HEK293T (cell line): ENCODE data around the gene PEAK1.

Source experiments
- CTCF ChIA-PET: fragments of 350-600 bp; formaldehyde crosslinking; extraction: SDS; loops from one replicate; lab custom pipeline; 2021; ENCODE audit warnings: antibody characterized with exemption, inconsistent platforms; lab: Yijun Ruan, JAX
- POLR2A ChIA-PET: fragments of 350-600 bp; formaldehyde crosslinking; extraction: SDS; loops from one replicate; lab custom pipeline; 2020; ENCODE audit warnings: antibody characterized with exemption, inconsistent platforms; lab: Yijun Ruan, JAX
- DNase-seq: peaks from one replicate; pipeline ENCODE4 v3.0.0; 2012; ENCODE audit warnings: mixed read lengths; ENCODE audit errors: extremely low spot score
- ARNT ChIP-seq: fragments of 450-650 bp; IDR thresholded peaks from 2 replicates; pipeline ENCODE4 v1.6.1; 2017; ENCODE audit warnings: mild to moderate bottlenecking
- BHLHE40 ChIP-seq: fragments of 450-650 bp; IDR thresholded peaks from 2 replicates; pipeline ENCODE4 v1.6.1; 2016; ENCODE audit warnings: mild to moderate bottlenecking, moderate library complexity, borderline replicate concordance
- CTBP1 ChIP-seq: fragments of 450-650 bp; IDR thresholded peaks from 2 replicates; pipeline ENCODE4 v1.6.1; 2016; ENCODE audit warnings: borderline replicate concordance
- ELF4 ChIP-seq: fragments of 450-650 bp; IDR thresholded peaks from 2 replicates; pipeline ENCODE4 v1.6.1; 2017; ENCODE audit warnings: antibody characterized with exemption
- FOXA1 ChIP-seq: fragments of 450-650 bp; IDR thresholded peaks from 2 replicates; pipeline ENCODE4 v1.6.1; 2016; ENCODE audit warnings: mild to moderate bottlenecking
- FOXK2 ChIP-seq: fragments of 450-650 bp; IDR thresholded peaks from 2 replicates; pipeline ENCODE4 v1.6.1; 2016; ENCODE audit warnings: mild to moderate bottlenecking
- FOXM1 ChIP-seq: fragments of 450-650 bp; IDR thresholded peaks from 2 replicates; pipeline ENCODE4 v1.6.1; 2017; ENCODE audit warnings: mild to moderate bottlenecking, borderline replicate concordance
- HDGF ChIP-seq: fragments of 450-650 bp; IDR thresholded peaks from 2 replicates; pipeline ENCODE4 v1.6.1; 2017; ENCODE audit warnings: antibody characterized with exemption, borderline replicate concordance
- L3MBTL2 ChIP-seq: fragments of 450-650 bp; conservative IDR thresholded peaks from 2 replicates; pipeline ENCODE4 v1.6.1; 2016; ENCODE audit warnings: mild to moderate bottlenecking
- LEF1 ChIP-seq: fragments of 450-650 bp; IDR thresholded peaks from 2 replicates; pipeline ENCODE4 v1.6.1; 2017; ENCODE audit warnings: mild to moderate bottlenecking, borderline replicate concordance
- NFRKB ChIP-seq: fragments of 450-650 bp; IDR thresholded peaks from 2 replicates; pipeline ENCODE4 v1.6.1; 2016; ENCODE audit warnings: mild to moderate bottlenecking, moderate library complexity
- SP1 ChIP-seq: fragments of 450-650 bp; IDR thresholded peaks from 2 replicates; pipeline ENCODE4 v1.6.1; 2017
- SUZ12 ChIP-seq: fragments of 450-650 bp; IDR thresholded peaks from 2 replicates; pipeline ENCODE4 v1.6.1; 2016; ENCODE audit warnings: mild to moderate bottlenecking
- TARDBP ChIP-seq: fragments of 450-650 bp; IDR thresholded peaks from 2 replicates; pipeline ENCODE4 v1.6.1; 2016
- ZNF384 ChIP-seq: fragments of 450-650 bp; IDR thresholded peaks from 2 replicates; pipeline ENCODE4 v1.6.1; 2016
- TF ChIP-seq, protein P1 (sequence below): fragments of 450-650 bp; IDR thresholded peaks from 2 replicates; pipeline ENCODE4 v1.6.1; 2016

PEAK1 gene

GRCh38 chr15:77201665-77202064, 218.2 kb downstream of the PEAK1 start:
- POLR2A ChIA-PET = no interaction called here
- DNase-seq = no peak
- CTCF ChIA-PET = interaction anchor here (1.2 kb wide), 1 partner anchor 15 kb away, joined by 8 read pairs; no protein-coding TSS in a partner anchor

DNA sequence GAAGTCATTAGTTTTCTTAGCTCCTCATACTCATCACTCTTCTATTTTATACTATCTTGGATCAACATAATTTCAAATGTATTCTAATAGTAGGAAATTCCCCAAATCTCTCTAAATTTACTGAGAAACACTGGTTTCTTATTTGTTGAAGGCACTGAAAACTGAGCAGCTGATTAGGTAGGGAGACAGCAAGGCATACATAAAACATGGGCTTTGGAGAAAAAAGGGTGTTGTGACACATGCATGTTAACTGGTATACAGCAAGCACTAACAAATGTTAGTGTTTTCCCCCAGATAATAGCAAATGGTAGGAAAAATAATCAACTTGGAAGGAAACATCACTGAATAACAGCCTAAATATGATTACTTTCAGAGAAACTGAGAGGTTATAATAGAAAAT, 223.5 kb downstream of the PEAK1 start:
- POLR2A ChIA-PET = no interaction called here
- TF ChIP-seq SP1 = no peak
- TF ChIP-seq CTBP1 = no peak
- no peak for TF ChIP-seq NFRKB
- TF ChIP-seq FOXK2 = no peak
- TF ChIP-seq, protein P1, sequence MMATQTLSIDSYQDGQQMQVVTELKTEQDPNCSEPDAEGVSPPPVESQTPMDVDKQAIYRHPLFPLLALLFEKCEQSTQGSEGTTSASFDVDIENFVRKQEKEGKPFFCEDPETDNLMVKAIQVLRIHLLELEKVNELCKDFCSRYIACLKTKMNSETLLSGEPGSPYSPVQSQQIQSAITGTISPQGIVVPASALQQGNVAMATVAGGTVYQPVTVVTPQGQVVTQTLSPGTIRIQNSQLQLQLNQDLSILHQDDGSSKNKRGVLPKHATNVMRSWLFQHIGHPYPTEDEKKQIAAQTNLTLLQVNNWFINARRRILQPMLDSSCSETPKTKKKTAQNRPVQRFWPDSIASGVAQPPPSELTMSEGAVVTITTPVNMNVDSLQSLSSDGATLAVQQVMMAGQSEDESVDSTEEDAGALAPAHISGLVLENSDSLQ = no peak
- no peak for TF ChIP-seq ARNT
- no peak for TF ChIP-seq ZNF384
- no peak for TF ChIP-seq LEF1
- TF ChIP-seq BHLHE40 = no peak
- TF ChIP-seq FOXA1 = no peak
- TF ChIP-seq L3MBTL2 = no peak
- TF ChIP-seq FOXM1 = no peak
- no peak for TF ChIP-seq ELF4
- no peak for TF ChIP-seq HDGF
- TF ChIP-seq TARDBP = no peak
- TF ChIP-seq SUZ12 = no peak
- no peak for DNase-seq
- CTCF ChIA-PET = no interaction called here

More at GRCh38 chr15:77201665-77202064, 218.2 kb downstream of the PEAK1 start:
- TF ChIP-seq FOXM1 = no peak
- TF ChIP-seq L3MBTL2 = no peak
- no peak for TF ChIP-seq HDGF
- no peak for TF ChIP-seq ZNF384
- no peak for TF ChIP-seq TARDBP
- no peak for TF ChIP-seq LEF1
- no peak for TF ChIP-seq CTBP1
- no peak for TF ChIP-seq SUZ12
- TF ChIP-seq FOXK2 = no peak
- no peak for TF ChIP-seq ARNT
- TF ChIP-seq SP1 = no peak
- TF ChIP-seq ELF4 = no peak
- TF ChIP-seq NFRKB = no peak
- no peak for TF ChIP-seq FOXA1
- TF ChIP-seq, protein P1 = no peak
- TF ChIP-seq BHLHE40 = no peak

- CTCF ChIA-PET = interaction anchor here (0.9 kb wide), 1 partner anchor 51 kb away, joined by 4 read pairs; no protein-coding TSS in a partner anchor
- TF ChIP-seq LEF1 (no peak), NFRKB (no peak), FOXA1 (no peak), HDGF (no peak), FOXK2 (no peak), ELF4 (no peak), BHLHE40 (no peak), SP1 (no peak), SUZ12 (no peak)
- TF ChIP-seq, protein P1 = no peak
- no peak for DNase-seq
- POLR2A ChIA-PET = no interaction called here
Measured at GRCh38 chr15:77195586-77195985, 224.3 kb downstream of the PEAK1 start.

DNA sequence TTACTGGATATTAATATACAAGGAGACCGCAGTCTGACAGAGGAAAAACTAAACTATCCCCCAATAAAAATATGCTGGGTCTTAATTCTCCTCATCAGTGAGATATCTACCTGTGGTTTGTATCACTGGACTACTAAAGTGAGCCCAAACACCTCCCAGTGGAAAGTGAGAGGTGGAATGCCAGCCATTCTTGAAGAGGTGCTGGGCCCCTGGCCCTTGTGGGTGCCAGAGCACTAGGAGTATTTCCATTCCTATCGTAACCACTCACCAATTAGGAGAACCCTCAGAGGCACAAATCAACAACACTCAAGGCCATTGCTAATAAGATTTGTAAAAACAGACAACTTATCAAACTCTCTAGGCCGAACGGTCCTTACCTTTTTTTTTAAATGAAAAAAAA, 227.5 kb downstream of the PEAK1 start:
- no peak for TF ChIP-seq CTBP1
- TF ChIP-seq ZNF384 = no peak
- no peak for TF ChIP-seq SP1
- TF ChIP-seq FOXM1 = no peak
- DNase-seq = no peak
- ChIA-PET CTCF (no interaction called here), POLR2A (no interaction called here)

GRCh38 chr15:77191230-77191834, 228.6 kb downstream of the PEAK1 start:
- POLR2A ChIA-PET = no interaction called here
- no peak for DNase-seq
- CTCF ChIA-PET = no interaction called here
- TF ChIP-seq TARDBP (no peak), ARNT (no peak), ZNF384 (no peak), ELF4 (no peak), FOXA1 (no peak), L3MBTL2 (no peak), SUZ12 (no peak), CTBP1 (no peak)
- TF ChIP-seq, protein P1 = no peak
